CD4-positive, alpha-beta T cell (primary cell): ENCODE measurements around the gene PARP16. TPM values are rescaled to one million over a fixed set of nuclear protein-coding genes. Genes with fewer than 3 reads are reported as not detected.
A peak's percentile ranks its signal among the peaks of the same experiment; 100 is the strongest.
"Not testable (repeated sequence)": the region's sequence is repeated elsewhere in the genome, so short reads cannot be mapped to it uniquely, and the experiment has no call there.

Experiments
- ATAC-seq: fragments of 200-7000 bp; cut with Tn5 transposase; one replicate; pipeline ENCODE4 v1.10.0; 2022; ENCODE audit warnings: mild to moderate bottlenecking; ENCODE audit not compliant: poor library complexity
- CTCF ChIA-PET: fragments of 350-600 bp; sonication (Branson Sonifier 250); formaldehyde crosslinking; loops from one replicate; lab custom pipeline; 2021; ENCODE audit warnings: antibody characterized with exemption, inconsistent platforms; lab: Charles Lee
- POLR2A ChIA-PET: fragments of 350-600 bp; sonication (Branson Sonifier 250); formaldehyde crosslinking; loops from one replicate; lab custom pipeline; 2021; ENCODE audit warnings: antibody characterized with exemption, inconsistent platforms; lab: Charles Lee
- DNase-seq, 14 experiments: peaks; one replicate each; pipeline ENCODE4 v3.0.0-alpha.2; 2013 to 2020; ENCODE audit warnings: mixed read lengths in 2 of 14
- H3K27ac ChIP-seq, 2 donors: one replicate each; pipeline versions ENCODE4 v1.5.1 to v1.7.0; 2013; ENCODE audit warnings: low read length in 2 of 2, low read depth in 1 of 2, mild to moderate bottlenecking in 1 of 2
- H3K27me3 ChIP-seq, 2 experiments: 1 replicate in 1 of 2; 2 replicates in 1 of 2; pipeline versions ENCODE4 v1.6.1 to v1.7.0; 2013; ENCODE audit warnings: low read length in 2 of 2, control low read depth in 1 of 2, mild to moderate bottlenecking in 1 of 2, moderate library complexity in 1 of 2; ENCODE audit not compliant: insufficient read depth in 2 of 2, control insufficient read depth in 1 of 2
- H3K36me3 ChIP-seq: one replicate; pipeline ENCODE4 v1.6.1; 2013; ENCODE audit warnings: low read length, control low read depth; ENCODE audit not compliant: insufficient read depth
- H3K4me1 ChIP-seq: one replicate; pipeline ENCODE4 v1.6.1; 2013; ENCODE audit warnings: low read length, control low read depth; ENCODE audit not compliant: insufficient read depth
- H3K4me3 ChIP-seq: one replicate; pipeline ENCODE4 v1.5.1; 2013; ENCODE audit warnings: mild to moderate bottlenecking, low read length, moderate library complexity
- H3K9me3 ChIP-seq, 2 experiments: 1 replicate in 1 of 2; 2 replicates in 1 of 2; pipeline versions ENCODE4 v1.6.1 to v1.7.0; 2013; ENCODE audit warnings: low read length in 2 of 2, mild to moderate bottlenecking in 2 of 2, control low read depth in 1 of 2, moderate library complexity in 1 of 2; ENCODE audit not compliant: control insufficient read depth in 1 of 2, insufficient read depth in 1 of 2
- H3K27ac Mint-ChIP-seq: one replicate; pipeline ENCODE4 v1.8.0; 2020; ENCODE audit warnings: mixed read lengths
- H3K27me3 Mint-ChIP-seq: one replicate; pipeline ENCODE4 v1.8.0; 2021; ENCODE audit warnings: mixed read lengths
- H3K36me3 Mint-ChIP-seq: one replicate; pipeline ENCODE4 v1.8.0; 2021; ENCODE audit warnings: low read depth, mixed read lengths
- H3K4me1 Mint-ChIP-seq: one replicate; pipeline ENCODE4 v1.8.0; 2021; ENCODE audit warnings: low read depth, mixed read lengths
- H3K4me3 Mint-ChIP-seq: one replicate; pipeline ENCODE4 v1.8.0; 2020; ENCODE audit warnings: mild to moderate bottlenecking, mixed read lengths
- H3K9me3 Mint-ChIP-seq: one replicate; pipeline ENCODE4 v1.8.0; 2020; ENCODE audit warnings: mixed read lengths
- intact Hi-C, 2 experiments: fragments of 100-400 bp; cut with DNase I in 1 of 2; cut with micrococcal nuclease in 1 of 2; formaldehyde crosslinking; loops; one replicate each; pipeline versions ENCODE4 v1.15.1 to v1.9.0; 2023 to 2025; cut with DNase I, micrococcal nuclease
- total RNA-seq, 174 experiments: library from RNA in 2 of 174; stranded (reverse) in 2 of 174; gene quantifications; one replicate each; pipeline ENCODE4 v1.2.3 and lab custom pipeline; 2021 to 2026
- TF ChIP-seq, protein P1 (sequence below): fragments of 200-600 bp; IDR thresholded peaks from one replicate; pipeline ENCODE4 v1.8.0; 2022; ENCODE audit warnings: antibody characterized with exemption, mild to moderate bottlenecking

The PARP16 gene
- total RNA-seq, 2 experiments from 2014 or later: 11.3 to 12.9 TPM

DNA sequence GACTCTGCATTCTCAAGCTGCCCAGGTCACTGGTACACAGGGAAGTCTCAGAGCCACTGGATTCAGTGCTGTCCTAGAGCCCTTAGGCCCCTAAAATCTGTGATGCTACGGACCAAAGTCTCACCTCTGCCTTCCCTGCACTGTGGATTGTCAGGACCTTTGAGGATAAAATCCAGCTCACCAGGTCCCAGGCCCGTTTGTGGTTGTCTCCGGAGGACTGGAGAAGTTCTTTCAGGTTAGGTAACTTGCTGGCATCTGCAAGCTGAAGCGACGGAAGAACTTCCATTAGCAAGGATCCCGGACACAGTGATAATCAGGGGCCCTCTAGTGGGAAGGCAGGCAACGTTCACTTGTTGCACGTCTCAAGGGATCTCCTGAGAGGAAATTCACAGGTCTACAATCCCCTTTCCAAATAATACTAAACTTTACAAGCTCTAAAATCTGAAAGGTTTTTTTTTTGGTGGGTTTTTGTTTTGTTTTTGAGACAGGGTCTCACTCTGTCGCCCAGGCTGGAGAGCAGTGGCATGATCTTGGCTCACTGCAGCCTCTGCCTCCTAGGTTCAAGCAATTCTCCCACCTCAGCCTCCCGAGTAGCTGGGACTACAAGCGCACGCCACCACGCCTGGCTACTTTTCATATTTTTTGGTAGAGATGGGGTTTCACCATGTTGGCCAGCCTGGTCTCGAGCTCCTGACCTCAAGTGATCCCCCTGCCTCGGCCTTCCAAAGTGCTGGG is 15.7 kb downstream of the PARP16 start:
- ATAC-seq, H3K9me3 ChIP-seq, H3K4me3 ChIP-seq, H3K27ac ChIP-seq, H3K4me3 Mint-ChIP-seq, intact Hi-C loops, H3K9me3 Mint-ChIP-seq, H3K27me3 ChIP-seq, H3K27me3 Mint-ChIP-seq: not testable (repeated sequence)
- peak in 4 of 14 experiments; percentile 13 to 34 (median 27) for DNase-seq
- peaks cover 16% of the 10 kb centered on the region for H3K4me1 ChIP-seq
- ChIA-PET POLR2A (interaction anchor here (1.6 kb wide), 1 partner anchor 29 kb away, joined by 3 read pairs; no protein-coding TSS in a partner anchor), CTCF (interaction anchor here (0.6 to 2.8 kb wide), 4 partner anchors 11 to 1027 kb away, joined by 3 to 11 read pairs (median 4); partner anchors contain the start of gene PARP16)
- Mint-ChIP-seq H3K27ac (peak overlapping the region; percentile 20), H3K4me1 (peaks cover 13% of the 10 kb centered on the region), H3K36me3 (peaks cover 38% of the 10 kb centered on the region)
- TF ChIP-seq, protein P1, sequence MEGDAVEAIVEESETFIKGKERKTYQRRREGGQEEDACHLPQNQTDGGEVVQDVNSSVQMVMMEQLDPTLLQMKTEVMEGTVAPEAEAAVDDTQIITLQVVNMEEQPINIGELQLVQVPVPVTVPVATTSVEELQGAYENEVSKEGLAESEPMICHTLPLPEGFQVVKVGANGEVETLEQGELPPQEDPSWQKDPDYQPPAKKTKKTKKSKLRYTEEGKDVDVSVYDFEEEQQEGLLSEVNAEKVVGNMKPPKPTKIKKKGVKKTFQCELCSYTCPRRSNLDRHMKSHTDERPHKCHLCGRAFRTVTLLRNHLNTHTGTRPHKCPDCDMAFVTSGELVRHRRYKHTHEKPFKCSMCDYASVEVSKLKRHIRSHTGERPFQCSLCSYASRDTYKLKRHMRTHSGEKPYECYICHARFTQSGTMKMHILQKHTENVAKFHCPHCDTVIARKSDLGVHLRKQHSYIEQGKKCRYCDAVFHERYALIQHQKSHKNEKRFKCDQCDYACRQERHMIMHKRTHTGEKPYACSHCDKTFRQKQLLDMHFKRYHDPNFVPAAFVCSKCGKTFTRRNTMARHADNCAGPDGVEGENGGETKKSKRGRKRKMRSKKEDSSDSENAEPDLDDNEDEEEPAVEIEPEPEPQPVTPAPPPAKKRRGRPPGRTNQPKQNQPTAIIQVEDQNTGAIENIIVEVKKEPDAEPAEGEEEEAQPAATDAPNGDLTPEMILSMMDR: peak; percentile 17
- peaks cover 10% of the 10 kb centered on the region for H3K36me3 ChIP-seq

DNA sequence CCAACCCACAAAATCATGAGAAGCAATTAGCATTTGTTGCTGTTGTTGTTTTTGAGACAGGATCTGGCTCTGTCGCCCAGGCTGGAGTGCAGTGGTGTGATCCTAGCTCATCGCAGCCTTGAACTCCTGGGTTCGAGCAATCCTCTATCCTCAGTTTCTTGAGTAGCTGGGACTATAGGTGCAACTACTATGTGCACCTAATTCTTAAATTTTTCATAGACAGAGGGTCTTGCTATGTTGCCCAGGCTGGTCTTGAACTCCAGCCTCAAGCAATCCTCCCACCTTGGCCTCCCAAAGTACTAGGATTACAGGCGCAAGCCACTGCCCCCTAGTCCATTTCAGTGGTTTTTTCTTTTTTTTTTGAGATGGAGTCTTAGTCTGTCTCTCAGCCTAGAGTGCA is 18.3 kb downstream of the PARP16 start:
- no peaks in the 10 kb centered on the region for H3K9me3 Mint-ChIP-seq
- no peak for ATAC-seq
- no peak overlapping the region for H3K4me3 Mint-ChIP-seq
- TF ChIP-seq, protein P1: no peak
- intact Hi-C loops: no loop called here
- Histone ChIP-seq H3K4me1 (no peaks in the 10 kb centered on the region), H3K36me3 (peaks cover 24% of the 10 kb centered on the region), H3K4me3 (no peak overlapping the region), H3K9me3 (no peaks in the 10 kb centered on the region), H3K27me3 (no peaks in the 10 kb centered on the region), H3K27ac (no peak overlapping the region)
- no peaks in the 10 kb centered on the region for H3K4me1 Mint-ChIP-seq
- POLR2A ChIA-PET: no interaction called here
- no peak overlapping the region for H3K27ac Mint-ChIP-seq
- CTCF ChIA-PET: no interaction called here
- DNase-seq: no peak
- H3K36me3 Mint-ChIP-seq: peaks cover 52% of the 10 kb centered on the region
- no peaks in the 10 kb centered on the region for H3K27me3 Mint-ChIP-seq

DNA sequence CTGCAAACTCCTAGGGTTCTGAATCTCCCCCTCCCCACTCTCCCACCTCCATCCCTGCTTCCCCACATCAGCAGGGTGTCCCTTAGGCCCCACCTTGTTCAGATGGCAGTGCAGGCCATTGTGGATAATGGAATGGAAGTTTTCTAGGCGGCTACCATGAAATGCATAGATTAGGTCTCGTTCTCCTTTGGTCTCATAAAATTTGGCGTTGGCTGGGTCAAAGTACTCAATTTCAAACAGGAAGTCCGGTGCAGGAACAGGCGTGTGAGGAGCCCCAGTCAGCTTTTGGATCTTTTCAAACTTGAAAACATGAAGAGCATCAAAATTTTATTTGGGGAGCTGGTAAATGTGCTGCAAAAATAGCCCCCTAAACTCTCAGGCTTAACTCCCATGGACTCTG is 20.2 kb downstream of the PARP16 start:
- CTCF ChIA-PET: no interaction called here
- no peaks in the 10 kb centered on the region for H3K27me3 Mint-ChIP-seq
- DNase-seq: no peak

More for the DNA sequence above, 20.2 kb downstream of the PARP16 start:
- H3K9me3 ChIP-seq: no peaks in the 10 kb centered on the region
- H3K27ac ChIP-seq: no peak overlapping the region
- Mint-ChIP-seq H3K4me3 (no peak overlapping the region), H3K36me3 (peaks cover 66% of the 10 kb centered on the region), H3K9me3 (no peaks in the 10 kb centered on the region), H3K27ac (no peak overlapping the region), H3K4me1 (no peaks in the 10 kb centered on the region)
- POLR2A ChIA-PET: no interaction called here
- intact Hi-C loops: no loop called here
- H3K4me3 ChIP-seq: no peak overlapping the region
- no peak for ATAC-seq
- TF ChIP-seq, protein P1: no peak
- H3K4me1 ChIP-seq: no peaks in the 10 kb centered on the region
- H3K27me3 ChIP-seq: no peaks in the 10 kb centered on the region
- peaks cover 44% of the 10 kb centered on the region for H3K36me3 ChIP-seq
